Effector memory CD4-positive, alpha-beta T cell (primary cell): Measurements from ENCODE around the gene KLHL8.
A peak's percentile ranks its signal among the peaks of the same experiment; 100 is the strongest.

Experiments
- DNase-seq, 3 donors: peaks; one replicate each; pipeline ENCODE4 v3.0.0-alpha.2; 2020
- H3K27ac ChIP-seq: 2 replicates; pipeline ENCODE4 v1.7.0; 2013; ENCODE audit warnings: mild to moderate bottlenecking, low read length, moderate library complexity; ENCODE audit not compliant: insufficient read depth, poor library complexity, severe bottlenecking
- H3K27me3 ChIP-seq: replicated peaks from 2 replicates; pipeline ENCODE4 v1.7.0; 2013; ENCODE audit warnings: mild to moderate bottlenecking, low read length; ENCODE audit not compliant: insufficient read depth, control insufficient read depth, poor library complexity, severe bottlenecking
- H3K36me3 ChIP-seq: 2 replicates; pipeline ENCODE4 v1.7.0; 2013; ENCODE audit warnings: mild to moderate bottlenecking, low read length, moderate library complexity; ENCODE audit not compliant: control insufficient read depth, insufficient read depth
- H3K4me1 ChIP-seq: 2 replicates; pipeline ENCODE4 v1.7.0; 2013; ENCODE audit warnings: low read length, mild to moderate bottlenecking; ENCODE audit not compliant: control insufficient read depth, insufficient read depth, poor library complexity, severe bottlenecking
- H3K4me3 ChIP-seq: 2 replicates; pipeline ENCODE4 v1.7.0; 2013; ENCODE audit warnings: low read length, low read depth, mild to moderate bottlenecking; ENCODE audit not compliant: insufficient read depth, poor library complexity, severe bottlenecking
- H3K9me3 ChIP-seq: 2 replicates; pipeline ENCODE4 v1.7.0; 2013; ENCODE audit warnings: mild to moderate bottlenecking, low read length, moderate library complexity; ENCODE audit not compliant: control insufficient read depth
- total RNA-seq, 3 donors: gene quantifications; one replicate each; lab custom pipeline; 2026; lab: John Stamatoyannopoulos, UW

Gene KLHL8
- 11.0 to 14.2 (median 12.4) reads per million in 3 donors for total RNA-seq

- peak; percentile 70 to 80 (median 77) for DNase-seq
- H3K9me3 ChIP-seq = no peaks in the 10 kb centered on the region
- no peaks in the 10 kb centered on the region for H3K27me3 ChIP-seq
- peak within 1 kb of the TSS; percentile 84 for H3K4me3 ChIP-seq
- no peaks in the 10 kb centered on the region for H3K4me1 ChIP-seq
- no peaks in the 10 kb centered on the region for H3K36me3 ChIP-seq
- H3K27ac ChIP-seq = peak within 1 kb of the TSS; percentile 75
Observed at GRCh38 chr4:87220094-87220822, at the start of gene KLHL8. KLHL8 (minus strand) TSS chr4:87220618; CDS start chr4:87195539, 25,079 bp downstream.

- DNase-seq = no peak
- Histone ChIP-seq H3K27ac (no peak overlapping the region), H3K36me3 (no peaks in the 10 kb centered on the region), H3K4me1 (no peaks in the 10 kb centered on the region), H3K9me3 (no peaks in the 10 kb centered on the region), H3K27me3 (no peaks in the 10 kb centered on the region), H3K4me3 (no peak overlapping the region)
Observed at GRCh38 chr4:87270144-87270543, 49.7 kb upstream of the KLHL8 start.

- DNase-seq = no peak
Observed at GRCh38 chr4:87268411-87268810, 48.0 kb upstream of the KLHL8 start.

GRCh38 chr4:87266986-87267385, 46.6 kb upstream of the KLHL8 start:
- Histone ChIP-seq H3K9me3 (no peaks in the 10 kb centered on the region), H3K27ac (no peak overlapping the region), H3K36me3 (no peaks in the 10 kb centered on the region), H3K4me1 (no peaks in the 10 kb centered on the region), H3K27me3 (no peaks in the 10 kb centered on the region), H3K4me3 (no peak overlapping the region)
- no peak for DNase-seq

More at GRCh38 chr4:87268411-87268810, 48.0 kb upstream of the KLHL8 start:
- H3K4me1 ChIP-seq = no peaks in the 10 kb centered on the region
- no peak overlapping the region for H3K4me3 ChIP-seq
- H3K9me3 ChIP-seq = no peaks in the 10 kb centered on the region
- no peaks in the 10 kb centered on the region for H3K36me3 ChIP-seq
- no peak overlapping the region for H3K27ac ChIP-seq
- H3K27me3 ChIP-seq = no peaks in the 10 kb centered on the region

- no peaks in the 10 kb centered on the region for H3K36me3 ChIP-seq
- no peak for DNase-seq
- no peak overlapping the region for H3K27ac ChIP-seq
- no peaks in the 10 kb centered on the region for H3K9me3 ChIP-seq
- H3K4me1 ChIP-seq = no peaks in the 10 kb centered on the region
- no peak overlapping the region for H3K4me3 ChIP-seq
- H3K27me3 ChIP-seq = no peaks in the 10 kb centered on the region
Observed at GRCh38 chr4:87262886-87263285, 42.5 kb upstream of the KLHL8 start.

- H3K4me1 ChIP-seq = no peaks in the 10 kb centered on the region
Observed at GRCh38 chr4:87260477-87260876, 40.1 kb upstream of the KLHL8 start.

GRCh38 chr4:87258677-87259076, 38.3 kb upstream of the KLHL8 start:
- no peaks in the 10 kb centered on the region for H3K36me3 ChIP-seq
- no peak overlapping the region for H3K4me3 ChIP-seq
- H3K9me3 ChIP-seq = peaks cover 3% of the 10 kb centered on the region
- no peak overlapping the region for H3K27ac ChIP-seq
- no peak for DNase-seq
- no peaks in the 10 kb centered on the region for H3K27me3 ChIP-seq
- no peaks in the 10 kb centered on the region for H3K4me1 ChIP-seq

More at GRCh38 chr4:87260477-87260876, 40.1 kb upstream of the KLHL8 start:
- H3K36me3 ChIP-seq = no peaks in the 10 kb centered on the region
- DNase-seq = no peak
- no peak overlapping the region for H3K27ac ChIP-seq
- no peaks in the 10 kb centered on the region for H3K27me3 ChIP-seq
- no peak overlapping the region for H3K4me3 ChIP-seq
- peaks cover 3% of the 10 kb centered on the region for H3K9me3 ChIP-seq

- Histone ChIP-seq H3K27me3 (no peaks in the 10 kb centered on the region), H3K4me3 (no peak overlapping the region), H3K4me1 (no peaks in the 10 kb centered on the region), H3K9me3 (peaks cover 3% of the 10 kb centered on the region), H3K36me3 (no peaks in the 10 kb centered on the region), H3K27ac (no peak overlapping the region)
- DNase-seq = no peak
Observed at GRCh38 chr4:87257523-87257922, 37.1 kb upstream of the KLHL8 start.

- Histone ChIP-seq H3K4me3 (no peak overlapping the region), H3K4me1 (no peaks in the 10 kb centered on the region), H3K27me3 (no peaks in the 10 kb centered on the region), H3K9me3 (peaks cover 3% of the 10 kb centered on the region), H3K36me3 (no peaks in the 10 kb centered on the region), H3K27ac (no peak overlapping the region)
- no peak for DNase-seq
Observed at GRCh38 chr4:87255755-87256154, 35.3 kb upstream of the KLHL8 start.

- no peak overlapping the region for H3K4me3 ChIP-seq
- no peaks in the 10 kb centered on the region for H3K36me3 ChIP-seq
- no peaks in the 10 kb centered on the region for H3K27me3 ChIP-seq
- no peak overlapping the region for H3K27ac ChIP-seq
- DNase-seq = no peak
- H3K4me1 ChIP-seq = no peaks in the 10 kb centered on the region
- H3K9me3 ChIP-seq = peaks cover 3% of the 10 kb centered on the region
Observed at GRCh38 chr4:87251106-87251505, 30.7 kb upstream of the KLHL8 start.
